IMR-90 (cell line): Measurements from ENCODE around the gene DGKQ.

Experiments
- CEBPB ChIP-seq: IDR thresholded peaks from 2 replicates; pipeline ENCODE4 v1.6.1; 2012; ENCODE audit warnings: low read depth, low read length, improper control_type of control experiment
- CHD1 ChIP-seq: IDR thresholded peaks from 2 replicates; pipeline ENCODE4 v1.6.1; 2012; ENCODE audit warnings: low read depth, low read length, improper control_type of control experiment
- FOS ChIP-seq: fragments of 150-350 bp; IDR thresholded peaks from 2 replicates; pipeline ENCODE4 v1.6.1; 2016; ENCODE audit warnings: low read depth, low read length
- MAFK ChIP-seq: IDR thresholded peaks from 2 replicates; pipeline ENCODE4 v1.6.1; 2012; ENCODE audit warnings: low read depth, low read length, improper control_type of control experiment
- MAZ ChIP-seq: IDR thresholded peaks from 2 replicates; pipeline ENCODE4 v1.6.1; 2012; ENCODE audit warnings: low read depth, mild to moderate bottlenecking, low read length, improper control_type of control experiment, moderate library complexity, borderline replicate concordance
- MXI1 ChIP-seq: IDR thresholded peaks from 2 replicates; pipeline ENCODE4 v1.6.1; 2012; ENCODE audit warnings: low read depth, mild to moderate bottlenecking, low read length, moderate library complexity, borderline replicate concordance
- POLR2A ChIP-seq: IDR thresholded peaks from 2 replicates; pipeline ENCODE4 v1.6.1; 2012; ENCODE audit warnings: mild to moderate bottlenecking, low read depth, low read length
- RAD21 ChIP-seq: IDR thresholded peaks from 2 replicates; pipeline ENCODE4 v1.6.1; 2012; ENCODE audit warnings: low read length, improper control_type of control experiment
- RCOR1 ChIP-seq: IDR thresholded peaks from 2 replicates; pipeline ENCODE4 v1.6.1; 2012; ENCODE audit warnings: mild to moderate bottlenecking, low read length, improper control_type of control experiment; ENCODE audit not compliant: insufficient replicate concordance
- RFX5 ChIP-seq: IDR thresholded peaks from 2 replicates; pipeline ENCODE4 v1.8.0; 2012; ENCODE audit warnings: low read depth, mild to moderate bottlenecking, low read length, moderate library complexity
- SMC3 ChIP-seq: fragments of 150-350 bp; IDR thresholded peaks from 2 replicates; pipeline ENCODE4 v1.6.1; 2016; ENCODE audit warnings: low read depth, mild to moderate bottlenecking, antibody characterized with exemption, low read length, moderate library complexity
- TF ChIP-seq, protein P1 (sequence below): conservative IDR thresholded peaks from 2 replicates; pipeline ENCODE4 v1.5.1; 2012; ENCODE audit warnings: mild to moderate bottlenecking, low read depth, low read length, improper control_type of control experiment
- TF ChIP-seq, protein P2 (sequence below): fragments of 150-350 bp; IDR thresholded peaks from 2 replicates; pipeline ENCODE4 v1.6.1; 2017; ENCODE audit warnings: mild to moderate bottlenecking, antibody characterized with exemption, low read length, low read depth

DNA sequence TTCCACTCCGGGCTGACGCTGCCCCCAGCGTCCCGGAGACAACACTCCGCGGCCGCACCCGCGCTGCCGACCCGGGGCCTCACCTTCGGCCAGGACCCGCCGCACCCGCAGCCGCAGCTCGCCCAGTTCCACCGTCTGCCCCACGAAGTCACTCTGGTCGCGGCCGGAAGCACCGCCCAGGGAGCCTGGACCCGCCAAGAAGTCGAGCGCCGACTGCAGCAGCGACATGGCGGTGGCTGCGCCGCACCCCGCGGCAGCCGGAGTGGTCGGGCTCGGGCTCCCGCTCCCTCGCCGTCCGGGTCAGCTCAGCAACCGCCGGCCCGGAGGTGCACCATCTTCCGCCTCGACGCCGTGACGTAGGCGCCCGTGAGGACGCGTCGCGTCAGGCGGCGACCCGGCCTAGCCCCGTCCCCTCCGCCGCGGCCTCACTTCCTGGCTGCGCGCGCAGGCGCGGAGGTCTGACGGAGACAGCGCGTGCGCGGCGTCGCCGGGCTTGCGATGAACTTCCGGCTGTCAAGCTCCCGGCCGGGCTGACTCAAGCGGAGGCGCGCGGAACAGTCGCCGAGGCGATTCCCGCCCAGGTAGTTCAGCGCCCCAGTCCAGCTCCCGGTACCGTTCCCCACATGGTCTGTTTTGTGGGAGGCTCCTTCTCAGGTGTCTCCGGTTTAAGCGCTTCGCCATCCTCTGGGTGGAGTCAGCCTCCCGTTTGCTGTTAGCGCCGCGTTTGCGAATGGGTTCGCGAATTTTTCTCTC is 41.2 kb downstream of the DGKQ start, which contains the start of the genes GAK and TMEM175:
- TF ChIP-seq, protein P1, sequence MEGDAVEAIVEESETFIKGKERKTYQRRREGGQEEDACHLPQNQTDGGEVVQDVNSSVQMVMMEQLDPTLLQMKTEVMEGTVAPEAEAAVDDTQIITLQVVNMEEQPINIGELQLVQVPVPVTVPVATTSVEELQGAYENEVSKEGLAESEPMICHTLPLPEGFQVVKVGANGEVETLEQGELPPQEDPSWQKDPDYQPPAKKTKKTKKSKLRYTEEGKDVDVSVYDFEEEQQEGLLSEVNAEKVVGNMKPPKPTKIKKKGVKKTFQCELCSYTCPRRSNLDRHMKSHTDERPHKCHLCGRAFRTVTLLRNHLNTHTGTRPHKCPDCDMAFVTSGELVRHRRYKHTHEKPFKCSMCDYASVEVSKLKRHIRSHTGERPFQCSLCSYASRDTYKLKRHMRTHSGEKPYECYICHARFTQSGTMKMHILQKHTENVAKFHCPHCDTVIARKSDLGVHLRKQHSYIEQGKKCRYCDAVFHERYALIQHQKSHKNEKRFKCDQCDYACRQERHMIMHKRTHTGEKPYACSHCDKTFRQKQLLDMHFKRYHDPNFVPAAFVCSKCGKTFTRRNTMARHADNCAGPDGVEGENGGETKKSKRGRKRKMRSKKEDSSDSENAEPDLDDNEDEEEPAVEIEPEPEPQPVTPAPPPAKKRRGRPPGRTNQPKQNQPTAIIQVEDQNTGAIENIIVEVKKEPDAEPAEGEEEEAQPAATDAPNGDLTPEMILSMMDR = no peak
- TF ChIP-seq RCOR1 = no peak
- TF ChIP-seq CEBPB = no peak
- TF ChIP-seq POLR2A = peak; percentile 96
- TF ChIP-seq RAD21 = no peak; the same call in 1 of the 2 replicates
- no peak for TF ChIP-seq FOS
- peak; percentile 97; the same call in 1 of the 2 replicates for TF ChIP-seq CHD1
- TF ChIP-seq, protein P2, sequence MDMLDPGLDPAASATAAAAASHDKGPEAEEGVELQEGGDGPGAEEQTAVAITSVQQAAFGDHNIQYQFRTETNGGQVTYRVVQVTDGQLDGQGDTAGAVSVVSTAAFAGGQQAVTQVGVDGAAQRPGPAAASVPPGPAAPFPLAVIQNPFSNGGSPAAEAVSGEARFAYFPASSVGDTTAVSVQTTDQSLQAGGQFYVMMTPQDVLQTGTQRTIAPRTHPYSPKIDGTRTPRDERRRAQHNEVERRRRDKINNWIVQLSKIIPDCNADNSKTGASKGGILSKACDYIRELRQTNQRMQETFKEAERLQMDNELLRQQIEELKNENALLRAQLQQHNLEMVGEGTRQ = peak; percentile 45; the same call in 1 of the 2 replicates
- no peak for TF ChIP-seq RFX5
- TF ChIP-seq MAFK = no peak
- no peak for TF ChIP-seq SMC3
- peak; percentile 56; the same call in 1 of the 2 replicates for TF ChIP-seq MAZ
- TF ChIP-seq MXI1 = peak; percentile 93
